Amniotic epithelial cell (primary cell): ENCODE data around the gene HMOX2.

ENCODE experiments used
- DNase-seq: peaks from one replicate; pipeline ENCODE4 v3.0.0-alpha.2; 2010; ENCODE audit warnings: low read depth

Gene HMOX2, protein sequence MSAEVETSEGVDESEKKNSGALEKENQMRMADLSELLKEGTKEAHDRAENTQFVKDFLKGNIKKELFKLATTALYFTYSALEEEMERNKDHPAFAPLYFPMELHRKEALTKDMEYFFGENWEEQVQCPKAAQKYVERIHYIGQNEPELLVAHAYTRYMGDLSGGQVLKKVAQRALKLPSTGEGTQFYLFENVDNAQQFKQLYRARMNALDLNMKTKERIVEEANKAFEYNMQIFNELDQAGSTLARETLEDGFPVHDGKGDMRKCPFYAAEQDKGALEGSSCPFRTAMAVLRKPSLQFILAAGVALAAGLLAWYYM

DNA sequence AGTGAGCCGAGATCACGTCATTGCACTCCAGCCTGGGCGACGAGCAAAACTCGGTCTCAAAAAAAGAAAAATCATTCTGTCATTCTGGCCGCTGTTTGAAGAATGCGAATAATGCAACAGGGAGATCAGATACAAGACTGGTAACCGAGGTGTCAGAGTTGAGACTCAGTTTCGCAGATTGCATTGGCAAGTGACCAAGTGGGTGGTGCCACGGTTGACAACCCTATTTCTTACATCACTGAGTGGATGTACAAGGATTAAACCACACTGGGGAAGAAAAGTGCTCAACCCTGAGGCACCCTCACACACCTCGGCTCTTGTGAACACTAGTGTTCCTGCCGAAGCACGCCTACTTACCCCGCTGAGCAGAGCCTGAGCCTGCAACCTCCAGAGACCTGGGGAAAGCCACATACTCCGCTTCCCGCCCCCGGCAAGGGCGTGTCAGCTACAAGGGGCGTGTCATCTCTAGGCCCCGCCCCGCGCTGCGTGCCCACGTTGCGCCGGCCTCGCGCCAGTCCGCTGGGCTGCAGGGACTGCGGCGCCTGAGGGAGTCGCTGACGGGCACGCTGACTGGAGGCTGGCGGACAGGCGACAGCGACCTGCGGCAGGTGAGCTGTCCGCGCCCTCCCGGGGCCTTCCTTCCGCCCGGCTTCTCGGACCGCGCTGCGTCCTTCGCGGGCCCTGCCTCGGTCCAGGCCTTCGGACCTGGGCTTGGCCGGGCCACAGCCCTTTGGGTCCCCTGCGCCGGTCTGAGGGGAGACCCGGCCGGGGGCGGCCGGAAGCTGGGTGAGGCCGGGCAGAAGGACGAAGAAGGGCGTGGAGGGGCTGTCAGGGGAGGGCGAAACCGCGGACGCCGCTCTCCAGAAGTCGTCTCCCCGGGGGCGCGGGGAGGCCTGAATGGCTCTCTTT, at the start of gene HMOX2:
TSS of gene HMOX2 (plus strand) at position 519 of the 909 bp plus-strand sequence. CDS start 29,127 bp downstream, outside the sequence.
- peak; percentile 84 for DNase-seq

DNA sequence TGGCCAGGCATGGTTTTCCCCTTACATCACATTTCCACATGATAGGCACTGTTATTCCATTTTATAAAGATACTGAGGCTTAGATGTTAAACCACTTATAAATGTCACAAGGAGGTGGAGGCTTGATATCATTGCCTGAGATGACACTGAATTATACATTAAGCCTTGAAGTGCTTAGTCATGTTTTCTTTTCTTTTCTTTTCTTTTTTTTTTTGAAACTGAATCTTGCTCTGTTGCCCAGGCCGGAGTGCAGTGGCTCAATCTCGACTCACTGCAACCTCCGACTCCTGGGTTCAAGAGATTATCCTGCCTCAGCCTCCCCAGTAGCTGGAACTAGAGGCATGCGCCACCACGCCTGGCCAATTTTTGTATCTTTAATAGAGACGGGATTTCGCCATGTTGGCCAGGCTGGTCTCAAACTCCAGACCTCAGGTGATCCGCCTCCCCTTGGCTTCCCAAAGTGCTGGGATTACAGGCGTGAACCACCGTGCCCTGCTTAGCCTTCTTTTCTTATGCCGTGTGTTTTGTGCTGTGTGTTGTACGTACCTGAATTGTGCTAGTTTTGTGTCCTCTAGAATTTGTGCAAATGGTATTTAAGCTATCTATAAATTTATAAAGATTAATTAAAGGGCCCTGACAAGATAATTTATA, 49.4 kb upstream of the HMOX2 start:
- no peak for DNase-seq

DNA sequence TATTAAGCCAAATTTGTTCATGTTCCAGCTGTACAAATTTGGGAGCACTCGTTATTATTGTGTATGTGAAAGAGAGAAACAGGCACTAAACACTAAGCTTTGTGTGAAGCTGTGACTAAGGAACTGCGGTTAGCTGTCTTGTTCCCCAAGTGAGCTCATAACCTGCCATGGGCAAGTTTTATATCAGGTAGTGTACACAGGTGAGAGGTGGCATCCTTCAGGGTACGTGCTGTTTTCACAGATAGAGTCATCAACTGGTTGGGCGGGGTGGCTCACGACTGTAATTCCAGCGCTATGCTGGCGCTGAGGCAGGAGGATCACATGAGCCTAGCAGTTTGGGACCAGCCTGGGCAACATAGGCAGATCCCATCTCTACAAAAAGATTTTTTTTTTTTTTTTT, 47.7 kb upstream of the HMOX2 start:
- no peak for DNase-seq

DNA sequence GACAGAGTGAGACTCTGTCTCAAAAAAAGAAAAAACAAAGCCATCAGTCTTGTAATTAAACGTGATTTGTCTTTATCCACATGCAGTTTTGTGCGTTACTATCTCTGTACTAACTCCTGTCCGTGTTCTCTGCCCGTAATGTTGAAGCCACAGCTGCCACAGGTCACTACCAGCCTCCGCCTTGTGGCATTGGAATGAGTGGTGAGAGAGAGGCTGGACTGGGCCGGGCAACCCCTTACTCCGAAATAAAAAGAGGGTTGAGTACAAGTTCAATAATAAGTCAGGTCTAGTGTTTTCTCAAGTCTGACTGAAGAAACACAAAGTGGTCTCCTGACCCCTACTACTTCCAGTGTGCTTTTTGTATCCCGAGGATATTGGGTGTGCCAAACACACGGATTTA, 45.2 kb upstream of the HMOX2 start:
- DNase-seq, result no peak

DNA sequence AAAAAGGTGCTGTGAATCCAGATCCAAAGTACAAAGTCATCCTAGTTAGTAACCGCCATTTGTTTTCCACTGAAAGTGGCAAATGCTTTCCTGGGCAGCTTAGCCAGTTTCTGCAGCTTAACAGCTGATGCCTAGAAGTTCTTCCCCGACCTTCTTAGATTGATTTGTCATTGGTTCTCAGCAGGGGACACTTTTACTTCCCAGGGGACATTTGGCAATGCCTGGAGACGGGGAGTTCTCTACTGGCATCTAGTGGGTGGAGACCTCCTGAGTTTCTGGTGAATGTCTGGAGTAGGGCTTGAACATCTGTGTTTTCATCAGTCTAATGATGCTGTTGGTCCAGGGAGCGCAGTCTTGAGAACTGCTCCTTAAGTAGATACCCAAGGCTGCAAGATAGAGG, 43.0 kb upstream of the HMOX2 start:
- no peak for DNase-seq

DNA sequence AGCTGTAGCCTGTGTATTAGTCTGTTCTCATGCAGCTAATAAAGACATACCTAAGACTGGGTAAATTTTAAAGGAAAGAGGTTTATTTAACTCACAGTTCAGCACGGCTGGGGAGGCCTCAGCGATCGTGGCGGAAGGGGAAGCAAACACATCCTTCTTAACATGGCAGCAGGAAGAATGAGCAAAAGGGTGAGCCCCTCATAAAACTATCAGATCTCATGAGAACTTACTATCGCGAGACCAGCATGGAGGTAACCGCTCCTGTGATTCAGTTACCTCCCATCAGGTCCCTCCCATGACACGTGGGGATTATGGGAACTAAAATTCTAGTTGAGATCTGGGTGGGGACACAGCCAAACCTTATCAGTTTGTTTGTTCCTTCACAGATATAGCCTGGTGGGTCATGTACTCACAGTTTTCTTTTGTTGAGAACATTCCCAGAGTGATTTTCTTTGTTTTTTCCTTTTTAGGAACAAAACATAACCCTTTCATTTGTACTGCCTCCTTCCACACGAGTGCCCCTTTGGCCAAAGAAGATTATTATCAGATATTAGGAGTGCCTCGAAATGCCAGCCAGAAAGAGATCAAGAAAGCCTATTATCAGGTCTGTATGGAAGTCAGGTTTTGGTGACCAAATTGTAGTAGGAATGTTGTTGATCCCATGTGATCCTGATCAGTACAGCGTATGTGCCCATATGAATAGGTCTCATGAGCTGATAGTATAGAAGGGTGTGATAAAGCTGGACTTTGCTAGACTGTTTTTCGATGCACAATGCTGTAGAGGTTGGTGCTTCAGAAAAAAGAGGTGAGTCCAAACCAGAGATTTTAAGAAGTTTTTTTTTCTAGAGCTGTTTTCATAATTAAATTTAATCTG, 42.0 kb upstream of the HMOX2 start:
- no peak for DNase-seq

DNA sequence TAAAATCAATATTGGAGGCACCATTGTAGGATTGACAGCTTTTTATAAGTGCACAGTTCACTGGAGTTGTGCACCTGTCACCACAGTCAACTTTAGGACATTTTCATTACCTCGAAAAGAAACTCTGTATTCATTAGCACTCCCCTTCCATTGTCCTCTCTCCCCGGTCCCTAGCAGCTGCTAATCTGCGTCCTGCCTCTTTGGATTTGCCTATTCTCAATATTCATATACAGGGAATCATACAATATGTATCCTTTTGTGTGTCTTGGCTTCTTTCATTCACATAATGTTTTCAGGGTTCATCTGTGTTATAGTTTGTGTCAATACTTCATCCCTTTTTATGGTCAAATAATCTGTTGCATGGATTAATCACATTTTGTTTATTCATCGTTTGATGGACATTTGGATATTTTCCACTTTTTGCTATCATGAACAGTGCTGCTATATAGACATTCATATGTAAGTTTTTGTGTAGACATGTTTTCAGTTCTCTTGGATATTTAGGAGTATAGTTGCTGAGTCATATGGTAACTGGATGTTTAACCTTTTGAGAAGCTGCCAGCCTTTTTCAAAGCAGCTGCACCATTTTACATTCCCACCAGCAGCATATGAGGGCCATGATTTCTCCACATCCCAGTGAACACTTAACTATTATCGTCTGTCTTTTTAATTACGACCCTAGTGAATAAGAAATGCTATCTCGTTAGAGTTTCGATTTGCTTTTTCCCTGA, 40.7 kb upstream of the HMOX2 start:
- no peak for DNase-seq

DNA sequence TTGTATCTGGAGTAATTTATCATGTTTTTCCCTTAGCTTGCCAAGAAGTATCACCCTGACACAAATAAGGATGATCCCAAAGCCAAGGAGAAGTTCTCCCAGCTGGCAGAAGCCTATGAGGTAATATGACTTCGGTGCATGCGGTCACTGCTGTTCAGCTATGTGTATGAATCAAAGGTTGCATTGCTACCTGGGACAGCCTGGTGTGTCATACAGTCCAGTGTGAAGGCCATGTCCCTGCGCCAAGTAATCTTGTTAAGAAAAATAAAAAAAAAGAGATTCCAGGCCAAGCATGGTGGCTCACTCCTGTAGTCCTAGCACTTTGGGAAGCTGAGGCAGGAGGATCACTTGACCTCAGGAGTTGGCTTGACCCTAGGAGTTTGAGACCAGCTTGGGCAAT, 38.8 kb upstream of the HMOX2 start:
- no peak for DNase-seq

DNA sequence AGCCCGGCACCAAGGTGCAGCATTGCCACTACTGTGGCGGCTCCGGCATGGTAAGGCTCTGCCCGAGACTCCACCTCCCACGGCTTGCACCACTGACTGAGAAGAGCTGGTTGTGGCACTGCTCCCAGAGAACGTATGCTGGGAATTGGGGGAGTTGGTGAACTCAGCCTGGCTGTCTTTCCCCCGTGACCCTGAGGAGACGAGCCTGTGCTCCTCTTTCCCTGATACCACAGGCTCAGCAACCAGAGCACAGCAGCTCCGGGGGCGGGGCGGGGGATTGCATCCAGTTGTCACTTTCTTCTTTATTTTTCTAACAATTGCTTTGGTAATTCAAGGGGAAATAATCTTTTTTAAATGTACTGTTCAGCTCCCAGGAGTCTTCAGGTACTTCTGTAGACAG, 33.8 kb upstream of the HMOX2 start:
- DNase-seq, result no peak

DNA sequence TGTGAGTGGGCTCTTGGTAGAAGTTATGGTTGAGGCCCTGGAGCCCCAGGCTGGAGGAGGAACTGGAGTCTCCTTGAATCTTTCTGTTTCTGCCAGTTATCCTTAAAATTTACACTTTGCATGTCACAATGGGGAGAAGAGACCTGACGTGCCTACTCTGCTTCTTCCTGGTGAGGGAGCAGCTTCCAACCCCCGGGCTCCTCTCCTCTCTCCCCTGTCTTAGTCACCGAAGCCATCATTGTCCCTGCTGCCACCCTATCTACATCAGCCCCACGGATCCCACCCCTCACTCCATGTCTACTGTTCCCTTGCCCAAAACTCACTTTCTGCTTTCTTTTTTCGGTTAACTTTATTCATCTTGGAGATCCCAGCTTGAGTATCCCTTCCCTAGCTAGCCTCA, 32.9 kb upstream of the HMOX2 start:
- DNase-seq, result no peak

DNA sequence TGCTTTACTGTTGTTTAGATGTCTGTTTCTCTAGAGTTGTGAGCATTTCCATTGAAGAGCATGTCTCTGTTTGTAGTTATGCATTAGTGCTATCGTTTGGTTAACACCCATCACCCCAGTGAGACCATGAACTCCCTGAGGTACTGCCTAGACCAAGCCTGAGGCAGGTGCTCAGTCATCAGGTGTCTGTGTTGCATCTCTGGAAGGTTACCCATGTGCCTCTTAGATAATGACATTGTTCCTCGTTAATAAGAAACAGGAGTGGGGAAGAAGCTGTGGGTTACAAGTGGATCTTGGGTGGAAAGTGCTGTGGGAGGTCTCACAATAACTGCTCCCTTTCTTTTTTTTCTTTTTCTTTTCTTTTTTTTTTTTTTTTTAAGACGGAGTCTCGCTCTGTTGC, 32.2 kb upstream of the HMOX2 start:
- no peak for DNase-seq

DNA sequence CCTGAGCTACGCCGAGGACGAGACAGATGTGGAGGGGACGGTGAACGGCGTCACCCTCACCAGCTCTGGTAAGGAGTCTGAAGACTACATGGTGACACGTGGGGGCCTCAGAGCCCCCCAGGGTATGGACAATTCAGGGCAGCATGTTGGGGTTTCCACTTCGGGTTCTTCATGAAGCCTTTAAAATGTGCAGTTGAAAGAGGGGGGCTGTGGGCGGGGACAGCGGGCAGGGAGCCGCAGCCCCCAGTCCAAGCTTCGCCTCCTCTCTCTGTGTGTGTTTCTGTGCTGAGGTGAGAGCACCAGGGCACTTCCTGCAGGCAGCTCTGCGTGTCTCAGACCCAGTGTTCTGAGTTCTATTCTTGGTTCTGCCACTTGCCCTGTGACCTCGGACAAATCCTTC, 25.8 kb upstream of the HMOX2 start:
- no peak for DNase-seq

DNA sequence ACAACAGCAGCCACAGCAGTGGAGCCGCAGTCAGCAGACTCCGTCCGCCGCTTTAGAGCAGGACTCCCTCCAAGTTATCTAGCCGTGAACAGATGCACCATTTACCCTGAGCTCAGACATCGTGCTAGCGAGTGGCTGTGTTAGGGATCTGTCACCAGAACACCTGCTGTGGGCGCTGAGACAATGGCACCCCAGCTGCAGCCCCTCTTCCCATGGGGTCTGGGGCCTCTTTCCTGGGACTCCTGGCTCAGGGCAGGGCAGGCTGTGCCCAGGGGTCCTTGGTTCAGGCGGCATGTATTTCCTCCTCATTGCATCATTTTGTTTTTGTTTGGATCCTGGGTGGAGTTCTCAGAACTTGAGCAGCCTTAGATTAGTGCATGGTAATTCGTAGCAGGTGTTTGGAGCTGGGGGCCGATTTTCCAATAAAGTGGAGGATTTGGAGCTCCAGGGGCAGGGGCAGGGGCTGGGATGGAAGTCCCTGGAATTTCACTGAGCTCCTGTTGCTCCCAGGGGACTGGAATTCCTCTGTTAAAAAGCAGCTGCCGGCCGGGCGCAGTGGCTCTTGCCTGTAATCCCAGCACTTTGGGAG, 25.2 kb upstream of the HMOX2 start:
- DNase-seq, result no peak

DNA sequence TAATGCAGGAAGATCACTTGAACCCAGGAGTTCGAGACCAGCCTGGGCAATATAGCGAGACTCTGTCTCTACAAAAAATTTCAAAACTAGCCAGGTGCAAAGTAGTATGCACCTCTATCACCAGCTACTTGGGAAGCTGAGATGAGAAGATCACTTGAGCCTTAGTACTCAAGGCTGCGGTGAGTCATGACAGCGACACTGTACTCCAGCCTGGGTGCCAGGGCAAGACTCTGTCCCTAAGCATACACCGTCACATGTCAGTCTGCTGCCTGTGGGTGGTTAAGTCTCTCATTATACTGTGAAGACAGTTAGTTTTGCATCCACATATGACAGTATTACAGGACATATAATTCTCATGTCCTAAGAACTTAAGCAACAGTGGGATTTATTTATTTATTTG, 23.5 kb upstream of the HMOX2 start:
- no peak for DNase-seq

DNA sequence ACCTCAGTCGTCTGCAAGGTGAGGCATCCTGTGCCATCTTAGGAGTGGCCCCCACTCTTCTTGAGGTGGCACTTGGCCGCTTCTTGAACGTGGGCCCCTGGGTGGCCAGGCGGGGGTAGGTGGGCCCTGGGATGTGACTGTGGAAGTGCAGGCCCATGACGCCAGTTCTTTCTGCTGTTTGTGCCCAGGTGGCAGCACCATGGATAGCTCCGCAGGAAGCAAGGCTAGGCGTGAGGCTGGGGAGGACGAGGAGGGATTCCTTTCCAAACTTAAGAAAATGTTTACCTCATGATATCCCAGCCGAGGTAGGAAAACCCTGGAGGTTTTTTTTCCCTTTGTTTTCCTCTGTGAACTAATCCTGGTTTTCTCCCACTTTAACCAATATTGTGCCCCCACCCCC, 21.6 kb upstream of the HMOX2 start:
- DNase-seq, result no peak

DNA sequence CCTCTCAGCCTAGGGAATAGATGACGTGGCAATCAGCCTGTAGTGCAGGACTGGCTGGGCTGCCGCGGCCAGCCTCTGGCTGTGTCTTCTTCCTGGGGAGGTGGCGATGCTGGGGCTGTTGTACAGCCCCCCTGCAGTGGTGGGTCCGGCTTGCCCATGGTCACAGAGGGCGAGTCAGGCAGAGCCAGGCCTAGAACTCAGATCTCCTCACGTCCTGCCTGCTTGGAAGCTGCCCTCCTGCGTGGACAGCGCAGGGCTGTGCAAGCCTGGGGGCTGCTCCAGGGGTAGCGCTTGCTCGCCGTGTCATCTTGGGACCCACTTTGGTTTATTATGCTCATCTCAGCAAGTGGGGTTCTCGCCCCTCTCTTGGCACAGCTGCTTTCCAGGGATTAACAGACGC, 21.1 kb upstream of the HMOX2 start:
- no peak for DNase-seq

DNA sequence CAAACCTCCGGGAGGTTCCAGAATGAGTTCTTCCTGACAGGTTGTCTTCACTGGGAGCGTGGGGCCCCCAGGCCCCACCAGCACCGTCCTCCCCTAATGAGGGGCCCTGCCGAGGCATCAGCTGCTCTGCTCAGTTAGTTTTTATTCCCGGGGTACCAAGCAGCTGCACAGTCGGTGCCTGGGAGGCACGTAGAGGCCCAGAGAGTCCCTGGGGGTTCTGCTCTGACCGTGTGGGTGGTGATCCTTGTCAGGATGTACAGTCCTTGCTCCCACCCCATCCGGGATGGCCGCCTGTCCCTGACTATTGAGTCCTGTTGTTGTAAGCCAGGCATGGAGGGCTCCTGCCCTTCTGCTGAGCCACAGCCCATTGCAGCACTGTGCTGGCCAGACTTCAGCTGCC, 20.2 kb upstream of the HMOX2 start:
- no peak for DNase-seq

DNA sequence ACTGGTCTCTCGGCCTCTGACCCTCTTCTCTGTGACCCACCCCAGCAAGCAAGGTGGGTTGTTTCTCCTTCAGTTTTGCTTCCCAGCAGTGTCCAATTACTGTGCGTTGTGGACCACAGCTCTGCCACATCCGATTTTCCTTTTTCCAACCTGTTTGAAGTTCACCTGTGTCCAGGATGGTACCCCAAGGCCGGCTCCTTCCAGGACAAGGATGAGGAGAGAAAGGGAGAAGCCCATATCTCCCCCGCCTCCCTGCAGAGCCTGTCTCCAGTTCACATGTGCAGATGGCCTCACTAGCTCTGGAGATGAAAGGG, 15.3 kb upstream of the HMOX2 start:
- no peak for DNase-seq

DNA sequence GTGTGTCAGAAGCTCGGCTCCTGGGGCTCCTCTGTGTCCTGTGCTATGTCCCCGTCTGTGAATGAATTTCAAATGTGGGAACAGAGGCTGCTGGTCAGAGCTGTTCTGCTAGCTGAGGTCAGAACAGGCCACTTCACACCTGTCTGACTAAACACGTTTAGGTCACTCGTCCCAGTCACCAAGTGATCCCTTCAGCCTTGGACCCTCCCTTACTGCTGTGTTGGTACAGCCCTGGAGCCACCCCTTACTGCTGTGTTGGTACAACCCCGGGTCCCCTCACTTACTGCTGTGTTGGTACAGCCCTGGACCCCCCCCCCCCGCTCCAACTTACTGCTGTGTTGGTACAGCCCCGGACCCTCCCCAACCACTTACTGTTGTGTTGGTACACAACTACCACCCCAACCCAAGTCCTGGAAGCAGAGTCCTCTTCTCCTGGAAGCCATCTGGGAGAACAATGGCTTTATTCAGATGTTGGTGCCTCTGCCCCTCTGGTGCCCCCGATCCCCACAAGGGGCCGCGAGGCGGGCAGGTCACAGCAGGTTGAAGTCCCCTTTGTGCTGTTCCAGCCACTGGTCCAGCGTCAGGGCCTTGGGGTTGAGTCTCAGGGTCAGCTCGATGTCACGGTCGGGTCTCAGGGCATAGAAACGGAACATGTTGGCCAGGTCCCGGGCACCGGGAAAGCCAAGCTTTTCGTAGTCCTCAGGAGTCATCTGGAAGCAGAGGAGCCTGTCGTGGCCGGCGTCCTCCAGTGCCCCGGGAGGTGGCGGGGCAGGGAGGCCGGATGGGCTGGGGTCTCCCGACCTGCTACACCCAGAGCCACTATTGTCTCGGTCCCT, 14.7 kb upstream of the HMOX2 start:
- DNase-seq, result no peak

DNA sequence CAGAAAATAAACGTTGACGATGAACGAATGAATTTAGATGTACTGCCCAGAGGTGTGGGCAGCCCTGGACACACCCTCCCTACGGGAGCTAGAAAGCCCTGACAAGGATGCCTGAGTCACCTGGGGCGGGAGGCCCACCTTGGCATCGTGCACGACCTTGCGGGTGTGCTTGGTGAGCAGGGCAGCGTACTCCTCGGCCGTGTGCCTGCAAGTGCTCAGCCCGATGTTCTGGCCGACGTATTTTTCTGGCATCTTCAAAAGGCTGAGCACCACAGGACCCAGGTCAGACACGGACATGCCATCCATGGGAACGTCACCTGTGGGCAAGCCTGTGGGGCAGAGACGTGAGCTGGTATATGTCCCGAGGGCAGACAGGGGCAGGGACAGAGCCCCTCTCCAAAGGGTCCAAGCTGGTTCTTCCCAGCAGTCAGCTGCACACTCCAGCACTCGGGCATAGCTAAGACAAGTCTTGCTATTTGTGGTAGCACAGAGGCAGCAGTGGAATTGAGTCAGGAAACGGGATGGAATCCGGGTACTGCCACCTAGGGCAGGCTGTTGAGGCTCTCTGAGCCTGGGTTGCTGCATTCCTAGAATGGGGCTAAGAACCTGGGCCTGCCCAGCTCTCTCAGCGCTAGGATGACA, 12.6 kb upstream of the HMOX2 start:
- DNase-seq, result no peak
